SK-N-MC (cell line): ENCODE data around the gene HAUS5.

ENCODE experiments used
- EZH2 ChIP-seq: fragments of 200-600 bp; sonication (generic); IDR thresholded peaks from one replicate; pipeline ENCODE4 v1.6.1; 2017; ENCODE audit warnings: antibody characterized with exemption
- FOXP2 ChIP-seq: optimal IDR thresholded peaks from 2 replicates; pipeline ENCODE3; 2011; ENCODE audit warnings: mild to moderate bottlenecking, moderate library complexity; ENCODE audit not compliant: insufficient read depth; ENCODE audit errors: extremely low read length, control extremely low read depth
- POLR2AphosphoS5 ChIP-seq: IDR thresholded peaks from 2 replicates; pipeline ENCODE4 v1.6.1; 2012; ENCODE audit warnings: mild to moderate bottlenecking, low read depth, low read length, borderline replicate concordance

DNA sequence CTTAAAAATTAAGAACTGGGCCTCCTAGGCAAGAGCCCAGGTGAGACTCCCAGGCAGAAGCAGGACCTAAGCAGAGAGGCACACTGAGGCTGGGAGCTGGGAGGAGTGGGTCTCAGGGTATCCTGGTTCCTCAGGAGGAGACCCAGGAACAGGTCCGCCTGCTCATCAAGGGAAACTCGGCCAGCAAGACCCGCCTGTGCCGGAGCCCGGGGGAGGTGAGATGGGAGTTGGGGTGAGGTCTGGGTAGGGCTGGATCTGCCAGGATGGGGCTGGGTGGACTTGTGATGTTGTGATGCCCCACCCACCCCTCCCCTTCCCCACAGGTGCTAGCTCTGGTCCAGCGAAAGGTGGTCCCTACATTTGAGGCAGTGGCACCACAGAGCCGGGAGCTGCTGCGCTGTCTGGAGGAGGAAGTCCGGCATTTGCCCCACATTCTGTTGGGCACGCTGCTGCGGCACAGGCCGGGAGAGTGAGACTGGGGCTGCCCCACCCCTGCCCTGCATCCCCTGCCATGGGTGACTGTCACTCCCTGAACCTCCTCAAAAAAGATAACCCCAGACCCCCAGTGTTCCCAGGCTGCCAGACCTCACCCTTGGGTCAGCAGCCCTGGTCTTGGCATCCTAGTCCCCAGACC lies 6.9 kb downstream of the HAUS5 start:
- no peak for TF ChIP-seq POLR2AphosphoS5
- no peak for TF ChIP-seq EZH2
- TF ChIP-seq FOXP2, result no peak
